HG03025 (cell line): ENCODE results near the gene MRPL50.
"Not testable (repeated sequence)": the region's sequence is repeated elsewhere in the genome, so short reads cannot be mapped to it uniquely, and the experiment has no call there.

Source experiments
- ATAC-seq: cut with Tn5 transposase; IDR thresholded peaks from one replicate; pipeline ENCODE4 v1.9.1; 2021; ENCODE audit warnings: mild to moderate bottlenecking, moderate library complexity; ENCODE audit not compliant: unreplicated experiment, low FRiP score

The MRPL50 gene

GRCh38 chr9:101418518-101419430 is 20.4 kb upstream of the MRPL50 start:
- no peak for ATAC-seq

- no peak for ATAC-seq
Measured at GRCh38 chr9:101417977-101418376, 19.6 kb upstream of the MRPL50 start.

DNA sequence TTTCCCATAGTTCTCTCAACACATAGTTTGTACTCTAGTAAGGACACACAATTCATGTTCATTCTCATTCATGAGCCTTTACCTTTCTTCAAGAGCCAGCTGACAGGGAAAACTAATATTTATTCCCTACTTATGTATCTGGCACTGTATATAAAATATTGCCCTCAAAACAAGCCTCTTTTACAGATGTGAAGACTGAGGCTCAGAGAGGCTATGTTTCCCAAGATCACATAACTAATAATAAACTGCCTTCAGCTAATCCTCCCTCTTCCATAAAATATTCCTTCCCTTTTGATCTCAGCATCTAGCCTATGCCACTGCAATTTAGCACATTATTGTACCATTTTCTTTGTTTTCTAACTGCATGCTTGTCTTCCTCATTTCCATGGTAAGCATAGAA is 19.0 kb upstream of the MRPL50 start:
- no peak for ATAC-seq

- no peak for ATAC-seq
Measured at GRCh38 chr9:101415578-101415977, 17.2 kb upstream of the MRPL50 start.

DNA sequence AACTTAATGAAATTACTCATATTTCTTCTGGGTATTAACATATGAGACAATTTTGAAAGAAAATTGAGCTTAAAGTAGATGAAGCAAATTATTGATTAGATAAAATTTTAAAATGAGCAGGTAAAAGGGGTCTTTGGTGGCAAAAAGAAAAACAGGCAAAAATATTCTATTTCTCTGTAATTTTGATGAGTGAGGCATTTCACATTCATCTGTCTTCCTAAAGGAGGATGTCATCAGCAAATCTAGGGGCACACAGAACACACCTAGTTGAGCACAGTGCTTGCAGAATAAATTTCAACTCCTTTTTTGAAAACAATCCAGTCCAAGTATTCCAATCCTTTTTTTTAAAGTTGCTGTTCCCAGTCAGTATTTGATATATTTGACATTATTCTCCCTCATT is 16.4 kb upstream of the MRPL50 start:
- no peak for ATAC-seq

GRCh38 chr9:101409079-101409477 is 10.7 kb upstream of the MRPL50 start:
- no peak for ATAC-seq

- no peak for ATAC-seq
Measured at GRCh38 chr9:101408374-101409078, 10.1 kb upstream of the MRPL50 start.

- no peak for ATAC-seq
Measured at GRCh38 chr9:101403516-101404285, 5.3 kb upstream of the MRPL50 start.

DNA sequence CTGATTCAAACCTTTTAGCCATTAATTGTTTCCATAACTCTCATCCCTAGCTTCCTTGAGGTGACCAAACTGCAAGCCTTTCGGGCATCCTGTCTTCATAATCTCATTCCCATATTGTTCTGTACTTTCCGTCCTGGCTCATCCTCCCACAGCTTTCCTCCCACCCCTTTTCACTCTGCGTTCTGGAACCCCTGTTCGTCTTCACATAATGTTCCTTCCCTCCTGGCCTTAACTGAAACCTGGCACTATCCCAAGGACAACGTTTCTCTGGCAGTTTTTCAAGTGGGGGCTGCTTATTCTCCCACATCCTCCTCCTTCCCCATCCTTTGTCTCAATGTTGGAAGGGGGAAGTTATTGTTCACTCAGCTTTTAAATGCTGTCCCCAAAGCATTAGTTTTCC is 1.7 kb upstream of the MRPL50 start:
- ATAC-seq, result no peak

DNA sequence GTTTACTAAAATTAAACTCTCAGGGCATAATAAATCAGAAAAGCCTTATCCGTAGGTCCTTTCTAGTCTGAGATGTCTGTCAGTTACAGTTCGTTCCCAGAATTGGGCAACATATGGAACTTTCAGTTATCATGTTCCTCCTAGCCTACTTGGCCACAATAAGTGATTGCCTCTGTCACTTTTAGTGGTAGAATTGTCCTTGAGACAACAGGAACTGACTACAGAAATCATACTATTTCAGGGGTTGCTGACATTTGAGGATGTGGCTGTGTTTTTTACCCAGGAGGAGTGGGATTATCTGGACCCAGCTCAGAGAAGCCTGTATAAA is 1.2 kb upstream of the MRPL50 start:
- ATAC-seq, result no peak

- peak; percentile 17 for ATAC-seq
Measured at GRCh38 chr9:101398930-101399642, 668 bp upstream of the MRPL50 start.

GRCh38 chr9:101397746-101398067 is 711 bp downstream of the MRPL50 start:
- no peak for ATAC-seq

GRCh38 chr9:101394687-101395086 is 3.7 kb downstream of the MRPL50 start:
- ATAC-seq, result no peak

DNA sequence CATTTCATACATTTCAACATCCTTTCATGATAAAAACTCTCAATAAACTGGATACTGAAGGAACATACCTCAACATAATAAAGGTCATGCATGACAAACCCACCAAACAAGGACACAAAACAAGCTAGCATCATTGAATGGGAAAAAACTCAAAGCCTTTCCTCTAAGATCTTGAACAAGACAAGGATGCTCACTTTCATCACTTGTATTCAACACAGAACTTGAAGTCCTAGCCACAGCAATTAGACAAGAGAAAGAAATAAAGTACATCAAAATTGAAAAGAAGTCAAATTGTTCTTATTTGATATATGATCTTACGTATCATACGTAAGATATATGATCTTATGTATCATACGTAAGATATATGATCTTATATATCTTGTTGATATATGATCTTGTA is 5.3 kb downstream of the MRPL50 start:
- ATAC-seq, result no peak

- no peak for ATAC-seq
Measured at GRCh38 chr9:101388507-101388993, 9.9 kb downstream of the MRPL50 start.

- no peak for ATAC-seq
Measured at GRCh38 chr9:101387871-101388506, 10.4 kb downstream of the MRPL50 start.

DNA sequence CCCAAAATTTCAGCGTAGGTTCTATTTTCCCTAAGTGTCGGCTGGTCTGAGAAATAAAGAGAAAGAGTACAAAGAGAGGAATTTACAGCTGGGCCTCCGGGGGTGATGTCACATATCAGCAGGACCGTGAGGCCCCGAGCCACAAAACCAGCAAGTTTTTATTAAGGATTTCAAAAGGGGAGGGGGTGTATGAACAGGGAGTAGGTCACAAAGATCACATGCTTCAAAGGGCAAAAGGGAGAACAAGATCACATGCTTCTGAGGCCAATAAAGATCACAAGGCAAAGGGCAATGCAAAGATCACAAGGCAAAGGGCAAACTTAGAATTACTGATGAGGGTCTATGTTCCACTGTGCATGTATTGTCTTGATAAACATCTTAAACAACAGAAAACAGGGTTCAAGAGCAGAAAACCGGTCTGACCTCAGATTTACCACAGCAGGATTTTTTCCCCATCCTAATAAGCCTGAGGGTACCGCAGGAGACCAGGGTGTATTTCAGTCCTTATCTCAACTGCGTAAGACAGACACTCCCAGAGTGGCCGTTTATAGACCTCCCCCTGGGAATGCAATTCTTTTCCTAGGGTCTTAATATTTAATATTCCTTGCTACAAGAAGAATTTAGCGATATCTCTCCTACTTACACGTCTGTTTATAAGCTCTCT is 13.4 kb downstream of the MRPL50 start, which contains the start of gene BAAT:
TSS of gene BAAT (minus strand) at position 134 of the 664 bp plus-strand sequence. CDS start 13,602 bp downstream, outside the sequence.
- ATAC-seq, result not testable (repeated sequence)

GRCh38 chr9:101383361-101383760 is 15.1 kb downstream of the MRPL50 start:
- ATAC-seq, result no peak

- ATAC-seq, result no peak
Measured at GRCh38 chr9:101381833-101382342, 16.5 kb downstream of the MRPL50 start.
